GM13977 (cell line): Measurements from ENCODE around the gene PRKCB.

Experiments
- DNase-seq: peaks from one replicate; pipeline ENCODE4 v3.0.0; 2012; ENCODE audit warnings: low spot score
- in situ Hi-C: fragments of 300-500 bp; cut with MboI; formaldehyde crosslinking; loops from one replicate; pipeline ENCODE4 v1.12.0; 2022; ENCODE audit warnings: low sequenced_read_pairs, low pct_unique_long_range_greater_than_20kb, mixed read lengths, inconsistent platforms; ENCODE audit not compliant: unreplicated experiment
- TF ChIP-seq, protein P1 (sequence below): IDR thresholded peaks from 2 replicates; pipeline ENCODE4 v1.5.1; 2012; ENCODE audit warnings: mild to moderate bottlenecking, control low read depth; ENCODE audit not compliant: insufficient read depth; ENCODE audit errors: extremely low read depth, missing control alignments

The PRKCB gene

DNA sequence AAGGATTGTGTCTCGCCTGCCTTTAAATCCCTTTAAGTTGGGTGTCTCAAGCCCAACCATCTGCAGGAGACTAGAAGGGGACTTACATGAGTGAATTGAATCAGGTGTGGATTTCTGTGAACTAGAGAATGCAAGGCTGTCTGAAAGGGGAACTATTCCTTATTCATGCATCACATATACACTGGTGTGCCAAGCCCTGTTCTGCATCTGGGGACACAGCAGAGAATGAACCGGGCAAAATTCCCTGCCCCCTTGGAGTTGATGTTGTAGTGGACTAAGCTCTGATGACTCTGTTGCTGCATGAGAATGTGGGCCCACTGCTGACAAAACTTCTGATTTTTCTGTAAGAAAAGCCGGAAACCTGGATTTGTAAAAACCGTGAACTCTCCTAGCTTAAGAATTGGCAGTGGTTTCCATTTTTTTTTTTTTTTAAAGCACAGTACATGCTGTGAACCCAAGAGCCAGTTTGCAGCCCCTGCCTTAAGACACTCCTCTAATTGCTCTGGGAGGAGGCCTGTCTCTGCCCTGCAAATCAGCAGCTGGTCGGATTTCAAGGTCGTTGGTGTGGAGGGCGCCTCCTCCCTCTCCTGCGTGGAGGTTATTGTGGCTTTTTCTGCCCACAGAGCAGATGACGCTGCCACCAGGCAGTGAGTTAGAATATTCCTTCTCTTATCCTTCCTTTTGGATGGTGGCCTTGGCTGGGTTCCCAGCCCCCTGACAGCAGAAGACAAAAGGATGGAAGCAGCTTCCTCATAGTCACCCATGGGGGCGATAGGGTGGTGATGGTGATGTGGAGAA, 131.0 kb downstream of the PRKCB start:
- in situ Hi-C loops, result no loop called here
- TF ChIP-seq, protein P1, sequence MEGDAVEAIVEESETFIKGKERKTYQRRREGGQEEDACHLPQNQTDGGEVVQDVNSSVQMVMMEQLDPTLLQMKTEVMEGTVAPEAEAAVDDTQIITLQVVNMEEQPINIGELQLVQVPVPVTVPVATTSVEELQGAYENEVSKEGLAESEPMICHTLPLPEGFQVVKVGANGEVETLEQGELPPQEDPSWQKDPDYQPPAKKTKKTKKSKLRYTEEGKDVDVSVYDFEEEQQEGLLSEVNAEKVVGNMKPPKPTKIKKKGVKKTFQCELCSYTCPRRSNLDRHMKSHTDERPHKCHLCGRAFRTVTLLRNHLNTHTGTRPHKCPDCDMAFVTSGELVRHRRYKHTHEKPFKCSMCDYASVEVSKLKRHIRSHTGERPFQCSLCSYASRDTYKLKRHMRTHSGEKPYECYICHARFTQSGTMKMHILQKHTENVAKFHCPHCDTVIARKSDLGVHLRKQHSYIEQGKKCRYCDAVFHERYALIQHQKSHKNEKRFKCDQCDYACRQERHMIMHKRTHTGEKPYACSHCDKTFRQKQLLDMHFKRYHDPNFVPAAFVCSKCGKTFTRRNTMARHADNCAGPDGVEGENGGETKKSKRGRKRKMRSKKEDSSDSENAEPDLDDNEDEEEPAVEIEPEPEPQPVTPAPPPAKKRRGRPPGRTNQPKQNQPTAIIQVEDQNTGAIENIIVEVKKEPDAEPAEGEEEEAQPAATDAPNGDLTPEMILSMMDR, result no peak
- no peak for DNase-seq

DNA sequence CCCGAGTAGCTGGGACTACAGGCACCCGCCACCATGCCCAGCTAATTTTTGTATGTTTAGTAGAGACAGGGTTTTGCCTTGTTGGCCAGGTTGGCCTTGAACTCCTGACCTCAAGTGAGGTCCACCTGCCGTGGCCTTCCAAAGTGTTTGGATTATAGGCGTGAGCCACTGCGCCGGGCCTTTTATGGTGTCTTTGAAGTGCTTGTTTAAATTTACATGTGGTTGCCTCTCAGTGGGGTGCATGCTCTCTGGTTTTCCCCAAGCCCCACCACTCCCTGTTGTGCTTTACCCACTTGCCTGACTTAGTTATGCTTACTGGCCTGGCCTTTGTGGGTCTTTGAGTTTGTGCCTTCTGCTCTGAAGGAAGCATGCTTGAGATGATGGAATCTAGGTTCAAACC, 132.0 kb downstream of the PRKCB start:
- in situ Hi-C loops, result no loop called here
- TF ChIP-seq, protein P1, result no peak
- DNase-seq, result no peak

DNA sequence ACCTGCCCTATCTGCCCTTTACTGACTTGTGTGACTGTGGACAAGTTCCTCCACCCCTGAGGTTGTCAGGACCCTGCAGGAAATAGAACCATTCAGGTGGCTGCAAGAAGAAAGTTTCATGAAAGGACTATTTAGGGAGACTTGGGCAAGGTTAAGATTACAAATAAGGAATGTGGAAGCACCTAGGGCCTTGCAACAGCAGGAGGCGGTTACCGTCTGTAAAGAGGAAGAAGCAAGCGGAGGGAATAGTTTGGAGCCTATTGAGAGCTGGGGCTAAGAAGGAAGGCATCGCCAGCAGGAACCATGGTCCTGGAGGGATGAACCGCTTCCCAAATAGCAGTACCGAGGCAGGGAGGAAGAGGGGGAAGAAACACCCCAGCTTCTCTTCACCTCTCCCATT, 132.4 kb downstream of the PRKCB start:
- DNase-seq, result no peak
- TF ChIP-seq, protein P1, result no peak
- in situ Hi-C loops, result no loop called here

DNA sequence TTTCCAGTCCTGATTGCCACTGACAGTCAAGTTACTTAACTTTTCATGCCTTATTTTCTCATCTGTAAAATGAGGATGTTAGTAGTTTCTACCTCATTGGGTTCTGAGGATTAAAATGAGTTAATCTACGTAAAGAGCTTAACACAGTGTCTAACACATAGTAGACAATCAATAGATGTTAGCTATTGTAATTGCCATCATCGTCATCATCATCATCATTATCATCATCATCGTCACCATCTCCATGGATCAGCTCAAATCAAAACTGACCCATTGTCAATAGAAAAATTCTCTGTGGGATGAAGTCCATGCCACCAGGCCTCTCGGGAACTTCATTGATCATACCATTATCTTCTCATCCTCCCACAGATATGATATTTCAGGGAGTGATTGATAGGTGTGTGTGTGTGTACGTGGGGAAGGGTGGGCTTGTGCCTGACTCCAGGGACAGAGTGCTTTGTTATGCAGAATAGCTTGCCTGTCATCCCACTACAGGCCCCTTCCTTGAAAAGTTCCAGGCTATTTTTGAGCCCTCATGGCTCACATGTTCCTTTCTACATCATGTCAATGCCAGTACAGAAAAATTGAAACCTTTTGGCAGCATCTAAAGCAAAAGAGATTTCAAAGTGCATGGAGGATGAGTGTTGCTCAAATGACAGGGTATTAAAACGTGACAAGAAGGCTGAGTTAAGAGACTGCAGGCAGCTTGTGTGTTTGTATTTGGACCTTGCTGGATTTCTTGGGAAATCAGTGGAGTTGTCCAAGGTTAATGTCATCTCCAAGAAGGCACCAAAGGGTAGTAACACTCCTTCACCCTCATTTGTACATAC, 133.9 kb downstream of the PRKCB start:
- in situ Hi-C loops, result no loop called here
- TF ChIP-seq, protein P1, result no peak
- DNase-seq, result no peak

DNA sequence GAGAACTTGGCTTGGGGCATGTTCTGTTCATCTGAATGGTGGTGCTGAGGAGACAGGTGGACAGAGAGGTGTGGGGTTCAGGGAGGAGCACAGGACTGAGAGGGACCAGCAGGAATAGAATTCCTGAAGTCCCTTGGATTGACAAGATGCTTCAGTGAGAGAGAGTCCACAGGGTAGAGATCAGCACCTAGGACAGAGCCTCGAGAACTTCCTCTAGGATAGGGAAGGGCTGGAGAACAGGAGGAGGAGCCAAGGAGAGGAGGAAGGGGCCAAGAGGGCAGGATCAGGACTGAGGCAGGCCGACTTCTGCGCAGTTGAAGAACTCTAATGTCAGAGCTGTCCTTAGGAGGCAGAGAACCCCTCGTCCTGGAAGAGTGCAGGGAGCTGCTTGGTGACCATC, 138.4 kb downstream of the PRKCB start:
- TF ChIP-seq, protein P1, result no peak
- in situ Hi-C loops, result no loop called here
- no peak for DNase-seq

DNA sequence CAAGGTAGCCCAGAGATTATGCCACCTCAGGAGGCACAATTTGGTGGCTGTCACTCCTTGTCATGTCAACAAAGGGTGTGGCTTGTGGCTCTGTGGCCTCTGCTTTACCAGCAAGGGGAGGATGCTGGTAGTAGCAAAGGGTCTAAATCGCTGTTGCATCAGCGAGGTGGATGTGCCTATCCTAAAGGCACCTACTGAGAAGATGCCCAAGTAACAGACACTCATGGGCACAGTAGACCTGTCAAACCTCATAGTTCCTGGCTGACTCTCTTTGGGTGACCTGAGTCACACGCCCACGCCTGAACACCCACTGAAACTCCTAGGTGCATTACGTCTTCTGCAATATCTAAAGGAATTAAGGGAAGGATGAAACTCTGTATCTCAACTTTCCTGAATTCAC, 139.5 kb downstream of the PRKCB start:
- DNase-seq, result no peak
- TF ChIP-seq, protein P1, result no peak
- in situ Hi-C loops, result no loop called here
